ENCODE data around the gene HMGA1.

HMGA1 gene, protein sequence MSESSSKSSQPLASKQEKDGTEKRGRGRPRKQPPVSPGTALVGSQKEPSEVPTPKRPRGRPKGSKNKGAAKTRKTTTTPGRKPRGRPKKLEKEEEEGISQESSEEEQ

DNA sequence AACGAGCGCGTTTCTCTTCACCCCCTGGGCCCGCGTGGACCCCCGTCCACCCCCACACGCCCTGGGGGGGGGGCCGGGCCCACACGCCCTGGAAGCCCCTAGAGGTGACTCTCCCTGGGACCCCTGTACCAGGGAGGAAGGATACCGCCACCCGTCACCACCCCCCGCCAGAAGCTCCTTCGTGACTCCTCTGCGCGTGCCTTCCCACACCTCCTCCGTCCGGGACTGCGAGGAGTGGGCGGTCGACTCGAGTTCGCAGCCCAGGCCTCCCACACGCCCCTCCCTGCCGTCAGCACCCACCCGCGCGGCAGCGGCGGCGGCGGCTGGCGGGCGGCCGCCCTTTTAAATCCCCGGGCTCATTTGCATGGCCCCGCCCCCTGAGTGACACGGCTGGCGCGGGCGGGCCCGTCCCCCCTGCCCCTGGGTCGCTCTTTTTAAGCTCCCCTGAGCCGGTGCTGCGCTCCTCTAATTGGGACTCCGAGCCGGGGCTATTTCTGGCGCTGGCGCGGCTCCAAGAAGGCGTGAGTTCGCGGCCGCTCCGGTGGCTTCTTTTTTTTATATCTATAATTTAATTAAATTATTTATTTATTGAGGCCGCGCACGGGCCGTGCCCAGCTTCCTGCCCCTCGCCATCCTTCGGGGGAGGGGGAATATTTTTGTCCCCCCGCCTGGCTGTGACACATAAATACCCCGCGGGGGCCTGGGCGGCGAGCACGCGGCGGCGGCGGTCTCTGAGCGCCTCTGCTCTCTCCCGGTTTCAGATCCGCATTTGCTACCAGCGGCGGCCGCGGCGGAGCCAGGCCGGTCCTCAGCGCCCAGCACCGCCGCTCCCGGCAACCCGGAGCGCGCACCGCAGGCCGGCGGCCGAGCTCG, at the start of gene HMGA1:
HMGA1 (plus strand) TSS at position 431 of the 873 bp plus-strand sequence. CDS start 3,908 bp downstream, outside the sequence.
- H3K27me3 ChIP-seq (ENCODE audit: control insufficient read depth, insufficient read depth, low read length): no peaks in the 10 kb centered on the region
- H3K4me3 ChIP-seq (ENCODE audit: low read length): peak within 1 kb of the TSS; percentile 80
- peak within 1 kb of the TSS; percentile 68 for H3K9ac ChIP-seq (ENCODE audit: low read length)
- H3K27ac ChIP-seq (ENCODE audit: low read depth, low read length): peak within 1 kb of the TSS; percentile 79
- peaks cover 5% of the 10 kb centered on the region for H3K4me1 ChIP-seq (ENCODE audit: control insufficient read depth, insufficient read depth, low read length)
- H3K36me3 ChIP-seq (ENCODE audit: control insufficient read depth, insufficient read depth, low read length): no peaks in the 10 kb centered on the region

DNA sequence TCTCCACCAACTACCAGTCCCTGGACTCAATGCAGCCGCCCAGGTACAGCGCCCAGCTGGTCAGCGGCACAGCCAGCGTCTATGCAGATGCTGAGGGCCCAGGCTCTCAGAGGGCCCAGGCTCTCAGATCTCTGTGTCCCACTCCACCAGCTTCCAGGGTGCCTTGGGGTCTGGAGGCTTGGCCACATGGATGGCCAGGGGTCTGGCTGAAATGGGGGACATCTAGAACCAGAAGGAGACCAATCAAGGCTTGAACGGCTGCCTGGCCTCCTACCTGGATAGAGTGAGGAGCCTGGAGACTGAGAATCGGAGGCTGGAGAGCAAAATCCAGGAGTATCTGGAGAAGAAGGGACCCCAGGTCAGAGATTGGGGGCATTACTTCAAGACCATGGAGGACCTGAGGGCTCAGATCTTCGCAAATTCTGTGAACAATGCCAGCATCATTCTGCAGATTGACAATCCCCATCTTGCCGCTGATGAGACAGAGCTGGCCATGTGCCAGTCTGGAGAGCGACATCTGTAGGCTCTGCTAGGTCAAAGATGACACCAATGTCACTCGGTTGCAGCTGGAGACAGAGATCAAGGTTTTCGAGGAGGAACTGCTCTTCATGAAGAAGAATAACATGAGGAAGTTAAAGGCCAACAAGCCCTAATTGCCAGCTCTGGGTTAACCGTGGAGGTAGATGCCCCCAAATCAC, 46.7 kb upstream of the HMGA1 start:
- no peak overlapping the region for H3K27ac ChIP-seq (ENCODE audit: low read depth, low read length)
- H3K36me3 ChIP-seq (ENCODE audit: control insufficient read depth, insufficient read depth, low read length): no peaks in the 10 kb centered on the region
- no peak overlapping the region for H3K9ac ChIP-seq (ENCODE audit: low read length)
- H3K4me1 ChIP-seq (ENCODE audit: control insufficient read depth, insufficient read depth, low read length): no peaks in the 10 kb centered on the region
- H3K4me3 ChIP-seq (ENCODE audit: low read length): no peak overlapping the region
- H3K27me3 ChIP-seq (ENCODE audit: control insufficient read depth, insufficient read depth, low read length): no peaks in the 10 kb centered on the region

DNA sequence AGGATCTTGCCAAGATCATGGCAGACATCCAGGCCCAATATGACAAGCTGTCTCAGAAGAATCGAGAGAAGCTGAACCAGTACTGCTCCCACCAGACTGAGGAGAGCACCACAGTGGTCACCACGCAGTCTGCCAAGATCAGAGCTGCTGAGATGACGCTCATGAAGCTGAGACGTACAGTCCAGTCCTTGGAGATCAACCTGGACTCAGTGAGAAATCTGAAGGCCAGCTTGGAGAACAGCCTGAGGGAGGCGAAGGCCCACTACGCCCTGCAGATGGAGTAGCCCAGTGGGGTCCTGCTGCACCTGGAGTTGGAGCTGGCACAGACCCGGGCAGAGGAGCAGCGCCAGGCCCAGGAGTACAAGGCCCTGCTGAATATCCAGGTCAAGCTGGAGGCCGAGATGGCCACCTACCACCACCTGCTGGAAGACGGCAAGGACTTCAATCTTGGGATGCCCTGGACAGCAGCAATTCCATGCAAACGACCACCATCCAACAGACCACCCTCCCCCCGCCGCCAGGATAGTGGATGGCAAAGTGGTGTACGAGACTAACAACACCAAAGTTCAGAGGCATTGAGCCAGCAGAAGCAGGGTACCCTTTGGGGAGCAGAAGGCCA, 46.1 kb upstream of the HMGA1 start:
- H3K27ac ChIP-seq (ENCODE audit: low read depth, low read length): no peak overlapping the region
- no peaks in the 10 kb centered on the region for H3K27me3 ChIP-seq (ENCODE audit: control insufficient read depth, insufficient read depth, low read length)
- H3K36me3 ChIP-seq (ENCODE audit: control insufficient read depth, insufficient read depth, low read length): no peaks in the 10 kb centered on the region
- H3K4me3 ChIP-seq (ENCODE audit: low read length): no peak overlapping the region
- H3K4me1 ChIP-seq (ENCODE audit: control insufficient read depth, insufficient read depth, low read length): no peaks in the 10 kb centered on the region
- H3K9ac ChIP-seq (ENCODE audit: low read length): no peak overlapping the region

DNA sequence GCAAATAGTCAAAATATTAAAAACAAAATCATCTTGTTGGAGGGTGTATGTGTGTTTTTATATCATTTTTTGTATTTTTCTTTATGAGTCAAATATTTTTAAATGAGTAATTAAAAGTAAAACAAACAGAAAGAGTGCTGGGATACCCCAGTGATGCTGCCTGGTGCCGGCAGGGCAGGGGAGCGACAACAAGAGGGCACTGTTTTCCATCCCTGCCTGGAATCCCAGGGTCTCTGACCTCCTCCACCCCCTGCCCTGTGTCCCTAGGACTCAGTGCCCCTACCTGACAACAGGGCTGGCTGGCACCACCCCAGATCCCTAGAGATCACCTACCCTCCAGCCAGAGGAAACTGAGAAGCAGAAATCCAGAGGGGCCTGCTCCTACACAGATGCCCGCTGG, 41.9 kb upstream of the HMGA1 start:
- no peaks in the 10 kb centered on the region for H3K36me3 ChIP-seq (ENCODE audit: control insufficient read depth, insufficient read depth, low read length)
- no peak overlapping the region for H3K27ac ChIP-seq (ENCODE audit: low read depth, low read length)

DNA sequence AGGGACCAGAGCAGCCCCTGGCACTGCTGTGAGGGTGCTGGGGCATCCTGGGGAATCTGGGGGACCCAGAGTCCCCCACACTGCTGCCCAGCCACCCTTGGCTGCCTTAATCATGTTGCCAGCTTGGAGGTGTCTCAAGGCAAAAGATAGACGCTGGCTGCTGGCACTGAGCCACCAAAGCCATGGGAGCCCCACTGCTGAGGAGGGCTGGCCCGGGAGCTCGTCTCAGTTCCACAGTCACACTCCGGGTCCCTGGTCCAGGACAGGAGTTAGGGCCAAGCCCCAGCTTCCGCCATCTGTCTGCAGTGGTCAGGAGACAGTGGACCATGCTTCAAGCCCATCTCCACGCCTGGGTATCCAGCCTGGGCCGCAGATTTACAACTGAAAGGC, 41.0 kb upstream of the HMGA1 start:
- H3K9ac ChIP-seq (ENCODE audit: low read length): no peak overlapping the region
- no peaks in the 10 kb centered on the region for H3K27me3 ChIP-seq (ENCODE audit: control insufficient read depth, insufficient read depth, low read length)
- no peak overlapping the region for H3K27ac ChIP-seq (ENCODE audit: low read depth, low read length)
- H3K4me1 ChIP-seq (ENCODE audit: control insufficient read depth, insufficient read depth, low read length): peaks cover 2% of the 10 kb centered on the region
- peak overlapping the region; percentile 5 for H3K4me3 ChIP-seq (ENCODE audit: low read length)
- H3K36me3 ChIP-seq (ENCODE audit: control insufficient read depth, insufficient read depth, low read length): no peaks in the 10 kb centered on the region

More for the DNA sequence above, 41.9 kb upstream of the HMGA1 start:
- peaks cover 2% of the 10 kb centered on the region for H3K4me1 ChIP-seq (ENCODE audit: control insufficient read depth, insufficient read depth, low read length)
- no peaks in the 10 kb centered on the region for H3K27me3 ChIP-seq (ENCODE audit: control insufficient read depth, insufficient read depth, low read length)
- H3K9ac ChIP-seq (ENCODE audit: low read length): no peak overlapping the region
- no peak overlapping the region for H3K4me3 ChIP-seq (ENCODE audit: low read length)

DNA sequence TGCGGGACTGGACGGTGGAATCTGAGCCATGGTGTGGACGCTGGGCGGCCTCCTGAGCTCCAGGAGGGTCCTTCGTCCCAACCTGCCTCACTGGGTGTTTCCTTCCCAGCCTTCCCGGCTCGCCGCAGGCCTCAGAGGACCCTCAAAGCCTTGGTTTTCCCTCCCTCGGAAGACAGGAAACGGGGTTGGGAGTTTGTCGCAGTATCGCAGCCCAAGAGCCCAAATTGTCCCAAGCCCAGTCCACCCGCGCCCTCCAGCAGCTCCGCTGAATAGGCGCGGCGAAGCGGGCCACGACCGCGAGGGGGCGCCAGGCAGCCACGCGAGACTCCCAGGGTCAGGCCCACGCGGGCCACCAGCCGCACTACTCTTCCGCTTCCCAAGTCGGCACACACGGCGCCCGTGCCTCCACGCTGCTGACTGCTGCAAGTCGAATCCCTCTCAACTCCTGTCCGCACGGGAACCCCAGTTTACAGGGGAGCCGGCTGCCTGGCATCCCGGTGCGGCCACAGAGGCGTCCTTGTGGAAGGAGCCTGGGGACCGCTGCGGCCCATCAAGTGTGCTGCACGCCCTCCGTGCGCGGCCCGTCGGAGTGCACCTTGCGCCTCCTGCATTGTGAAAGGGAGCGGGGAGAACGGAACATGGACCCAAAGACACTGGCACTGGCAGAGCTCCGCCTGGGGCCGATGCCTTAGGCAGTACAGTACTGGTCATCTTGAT, 40.4 kb upstream of the HMGA1 start:
- Histone ChIP-seq H3K4me1 (ENCODE audit: control insufficient read depth, insufficient read depth, low read length) (peaks cover 2% of the 10 kb centered on the region), H3K27me3 (ENCODE audit: control insufficient read depth, insufficient read depth, low read length) (no peaks in the 10 kb centered on the region), H3K36me3 (ENCODE audit: control insufficient read depth, insufficient read depth, low read length) (no peaks in the 10 kb centered on the region), H3K9ac (ENCODE audit: low read length) (peak overlapping the region; percentile 33), H3K4me3 (ENCODE audit: low read length) (peak overlapping the region; percentile 51), H3K27ac (ENCODE audit: low read depth, low read length) (no peak overlapping the region)

DNA sequence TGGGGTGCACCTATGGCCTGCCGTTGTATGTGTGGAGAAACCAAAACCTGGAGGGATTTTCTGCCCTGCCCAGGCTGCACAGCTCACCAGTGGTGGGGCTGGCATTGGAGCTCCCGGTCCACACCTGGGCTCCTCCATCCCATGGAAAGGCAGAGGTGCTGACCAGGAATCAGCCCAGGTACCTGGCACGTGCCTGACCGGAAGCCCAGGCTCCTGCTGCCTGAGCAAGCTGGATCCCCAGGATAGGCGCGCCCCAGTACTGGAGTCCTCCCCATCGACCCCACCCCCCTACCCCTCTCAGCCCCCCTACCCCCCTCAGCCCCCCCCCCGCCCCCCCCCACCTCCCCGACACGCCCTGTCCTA, 39.9 kb upstream of the HMGA1 start:
- Histone ChIP-seq H3K9ac (ENCODE audit: low read length) (peak overlapping the region; percentile 33), H3K4me3 (ENCODE audit: low read length) (peak overlapping the region; percentile 51), H3K27me3 (ENCODE audit: control insufficient read depth, insufficient read depth, low read length) (no peaks in the 10 kb centered on the region), H3K36me3 (ENCODE audit: control insufficient read depth, insufficient read depth, low read length) (no peaks in the 10 kb centered on the region), H3K4me1 (ENCODE audit: control insufficient read depth, insufficient read depth, low read length) (peaks cover 2% of the 10 kb centered on the region), H3K27ac (ENCODE audit: low read depth, low read length) (no peak overlapping the region)

DNA sequence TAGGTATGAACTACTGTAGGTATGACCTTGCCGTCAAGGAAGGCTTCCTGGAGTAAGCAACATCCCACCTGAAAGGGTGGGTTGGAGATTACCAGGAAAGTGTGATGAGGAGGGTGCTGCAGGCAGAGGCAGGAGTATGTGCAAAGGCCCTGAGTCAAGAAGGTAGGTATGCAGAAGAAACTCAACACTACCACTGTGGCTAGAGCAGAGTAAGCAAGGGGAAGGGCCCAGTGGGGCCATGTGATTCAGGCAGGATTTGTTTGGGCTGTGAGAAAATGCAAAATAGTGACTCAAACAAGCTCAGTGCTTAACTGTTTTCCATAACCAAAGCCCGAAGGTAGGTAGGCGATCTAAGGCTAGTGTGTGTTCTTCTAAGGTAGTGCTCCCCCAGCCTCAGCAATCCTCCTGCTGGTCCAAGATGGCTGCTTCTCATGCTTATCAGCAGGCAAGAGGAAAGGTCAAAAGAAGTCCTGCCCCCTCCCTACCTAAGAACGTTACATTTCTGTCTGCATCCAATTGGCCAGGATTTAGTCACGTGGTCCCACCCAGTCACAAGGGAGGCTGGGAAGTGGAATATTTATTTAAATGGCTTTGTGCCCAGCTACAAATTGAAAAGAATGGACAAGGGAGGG, 36.2 kb upstream of the HMGA1 start:
- Histone ChIP-seq H3K27me3 (ENCODE audit: control insufficient read depth, insufficient read depth, low read length) (no peaks in the 10 kb centered on the region), H3K4me3 (ENCODE audit: low read length) (no peak overlapping the region), H3K36me3 (ENCODE audit: control insufficient read depth, insufficient read depth, low read length) (no peaks in the 10 kb centered on the region), H3K9ac (ENCODE audit: low read length) (no peak overlapping the region), H3K4me1 (ENCODE audit: control insufficient read depth, insufficient read depth, low read length) (peaks cover 2% of the 10 kb centered on the region), H3K27ac (ENCODE audit: low read depth, low read length) (no peak overlapping the region)

DNA sequence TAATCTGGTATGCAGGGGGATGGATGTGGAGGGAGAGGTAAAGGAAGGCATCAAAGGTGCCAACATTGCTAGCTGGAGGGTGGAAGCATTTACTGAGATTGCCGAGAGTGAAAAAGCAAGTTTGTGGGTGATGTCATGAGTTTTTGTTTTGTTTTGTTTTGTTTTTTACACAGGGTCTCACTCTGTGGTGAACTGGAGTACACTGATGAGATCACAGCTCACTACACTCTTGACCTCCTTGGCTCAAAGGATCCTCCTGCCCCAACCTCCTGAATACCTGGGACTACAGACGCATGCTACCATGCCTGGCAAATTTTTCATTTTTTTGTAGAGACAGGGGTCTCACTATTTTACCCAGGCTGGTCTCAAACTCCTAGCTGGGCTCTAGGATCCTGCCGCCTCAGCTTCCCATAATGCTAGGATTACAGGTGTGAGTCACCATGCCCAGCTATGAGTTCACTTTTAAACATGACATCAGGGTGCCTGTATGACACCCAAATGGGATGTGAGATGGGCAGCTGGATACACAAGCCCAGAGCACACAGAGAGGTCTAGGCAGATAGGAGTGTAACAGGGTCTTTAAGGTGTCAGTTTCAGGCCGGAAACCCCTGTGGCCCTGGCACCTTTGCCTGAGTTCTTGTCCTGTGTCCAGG, 35.1 kb upstream of the HMGA1 start:
- no peak overlapping the region for H3K27ac ChIP-seq (ENCODE audit: low read depth, low read length)
- H3K9ac ChIP-seq (ENCODE audit: low read length): no peak overlapping the region
- no peaks in the 10 kb centered on the region for H3K27me3 ChIP-seq (ENCODE audit: control insufficient read depth, insufficient read depth, low read length)
- H3K36me3 ChIP-seq (ENCODE audit: control insufficient read depth, insufficient read depth, low read length): no peaks in the 10 kb centered on the region
- no peaks in the 10 kb centered on the region for H3K4me1 ChIP-seq (ENCODE audit: control insufficient read depth, insufficient read depth, low read length)
- no peak overlapping the region for H3K4me3 ChIP-seq (ENCODE audit: low read length)

DNA sequence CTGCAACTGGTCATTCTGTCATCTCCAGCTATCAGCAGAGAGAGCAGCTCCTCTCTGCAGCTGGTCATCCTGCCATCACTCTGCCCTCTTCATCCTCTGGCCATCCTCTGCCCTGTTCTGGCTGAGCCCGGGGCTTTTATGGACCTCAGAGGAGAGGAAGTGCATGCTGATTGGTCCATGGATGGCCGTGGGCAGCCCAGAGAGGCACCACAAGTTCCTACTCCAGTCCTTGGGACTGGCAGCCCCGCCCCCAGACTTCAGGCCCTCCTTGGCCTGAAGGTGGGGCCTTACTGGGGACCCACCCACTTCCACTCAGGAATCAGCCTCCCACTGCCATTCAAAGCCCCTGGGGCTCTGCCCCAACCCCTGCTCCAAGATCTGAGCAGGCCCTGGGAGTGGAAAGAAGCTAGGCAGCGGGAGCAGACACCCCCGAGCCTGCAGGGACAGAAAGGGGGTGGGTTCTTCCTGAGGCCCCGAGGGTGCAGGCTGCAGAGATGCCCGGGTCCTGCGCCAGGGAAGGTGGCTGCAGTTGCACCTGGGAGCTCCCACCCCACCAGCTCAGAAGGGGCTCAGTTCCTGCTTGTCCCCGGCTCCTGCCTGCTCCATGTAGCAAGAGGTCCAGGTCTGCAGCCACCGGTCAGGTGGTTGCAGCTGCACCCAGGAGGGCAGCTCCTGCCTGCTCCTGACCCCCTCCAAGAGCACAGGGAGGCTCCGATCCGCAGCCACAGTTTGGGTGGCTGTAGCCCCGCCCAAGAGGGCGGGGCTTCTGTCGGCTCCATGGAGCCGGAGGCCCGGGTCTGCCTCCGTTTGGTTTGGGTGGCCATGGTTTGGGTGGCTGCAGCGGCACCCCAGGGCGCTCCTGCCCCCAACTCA, 34.1 kb upstream of the HMGA1 start:
- Histone ChIP-seq H3K27me3 (ENCODE audit: control insufficient read depth, insufficient read depth, low read length) (no peaks in the 10 kb centered on the region), H3K36me3 (ENCODE audit: control insufficient read depth, insufficient read depth, low read length) (no peaks in the 10 kb centered on the region), H3K4me1 (ENCODE audit: control insufficient read depth, insufficient read depth, low read length) (no peaks in the 10 kb centered on the region), H3K4me3 (ENCODE audit: low read length) (no peak overlapping the region), H3K27ac (ENCODE audit: low read depth, low read length) (no peak overlapping the region), H3K9ac (ENCODE audit: low read length) (no peak overlapping the region)

DNA sequence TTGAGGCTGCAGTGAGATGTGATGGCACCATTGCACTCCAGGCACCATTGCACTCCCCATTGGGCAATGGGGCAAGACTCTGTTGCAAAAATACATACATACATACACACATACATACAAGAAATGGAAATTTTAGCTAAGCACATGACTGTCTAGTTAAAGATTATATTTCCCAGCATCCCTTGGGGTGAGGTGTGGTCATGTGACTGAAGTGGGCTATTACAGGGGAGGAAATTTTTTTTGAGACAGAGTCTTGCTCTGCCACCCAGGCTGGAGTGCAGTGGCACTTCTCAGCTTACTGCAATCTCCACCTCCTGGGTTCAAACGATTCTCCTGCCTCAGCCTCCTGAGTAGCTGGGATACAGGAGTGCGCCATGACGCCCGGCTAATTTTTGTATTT, 32.0 kb upstream of the HMGA1 start:
- Histone ChIP-seq H3K9ac (ENCODE audit: low read length) (no peak overlapping the region), H3K27ac (ENCODE audit: low read depth, low read length) (no peak overlapping the region), H3K4me1 (ENCODE audit: control insufficient read depth, insufficient read depth, low read length) (no peaks in the 10 kb centered on the region), H3K4me3 (ENCODE audit: low read length) (no peak overlapping the region), H3K27me3 (ENCODE audit: control insufficient read depth, insufficient read depth, low read length) (no peaks in the 10 kb centered on the region), H3K36me3 (ENCODE audit: control insufficient read depth, insufficient read depth, low read length) (no peaks in the 10 kb centered on the region)

Data from rectal smooth muscle tissue (tissue), 1 donor.